Measurements from ENCODE around the gene KIFC3.

DNA sequence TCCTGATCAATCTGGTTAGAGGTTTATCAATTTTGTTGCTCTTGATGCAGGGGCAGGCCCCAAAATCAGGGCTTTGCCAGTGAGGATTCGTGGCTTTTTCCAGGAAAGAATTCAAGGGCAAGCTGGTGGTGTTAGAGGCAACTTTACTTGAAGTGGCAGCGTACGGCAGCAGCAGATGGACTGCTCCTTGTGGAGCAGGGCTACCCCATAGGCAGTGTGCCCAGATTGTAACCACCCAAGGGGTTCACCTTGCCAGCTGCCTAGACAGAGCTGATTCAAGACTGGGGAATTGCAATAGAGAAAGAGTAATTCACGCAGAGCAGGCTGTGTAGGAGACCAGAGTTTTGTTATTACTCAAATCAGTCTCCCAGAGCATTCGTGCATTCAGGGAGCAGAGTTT, 90.9 kb downstream of the KIFC3 start:
- TF ChIP-seq, protein P1, sequence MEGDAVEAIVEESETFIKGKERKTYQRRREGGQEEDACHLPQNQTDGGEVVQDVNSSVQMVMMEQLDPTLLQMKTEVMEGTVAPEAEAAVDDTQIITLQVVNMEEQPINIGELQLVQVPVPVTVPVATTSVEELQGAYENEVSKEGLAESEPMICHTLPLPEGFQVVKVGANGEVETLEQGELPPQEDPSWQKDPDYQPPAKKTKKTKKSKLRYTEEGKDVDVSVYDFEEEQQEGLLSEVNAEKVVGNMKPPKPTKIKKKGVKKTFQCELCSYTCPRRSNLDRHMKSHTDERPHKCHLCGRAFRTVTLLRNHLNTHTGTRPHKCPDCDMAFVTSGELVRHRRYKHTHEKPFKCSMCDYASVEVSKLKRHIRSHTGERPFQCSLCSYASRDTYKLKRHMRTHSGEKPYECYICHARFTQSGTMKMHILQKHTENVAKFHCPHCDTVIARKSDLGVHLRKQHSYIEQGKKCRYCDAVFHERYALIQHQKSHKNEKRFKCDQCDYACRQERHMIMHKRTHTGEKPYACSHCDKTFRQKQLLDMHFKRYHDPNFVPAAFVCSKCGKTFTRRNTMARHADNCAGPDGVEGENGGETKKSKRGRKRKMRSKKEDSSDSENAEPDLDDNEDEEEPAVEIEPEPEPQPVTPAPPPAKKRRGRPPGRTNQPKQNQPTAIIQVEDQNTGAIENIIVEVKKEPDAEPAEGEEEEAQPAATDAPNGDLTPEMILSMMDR (conservative IDR thresholded peaks at IDR 0.05), result no peak
- TF ChIP-seq ZFX (IDR thresholded peaks at IDR 0.05), result no peak

Measured in C4-2B (cell line).